ENCODE results near the gene GDAP1L1.
"Not testable (repeated sequence)": the region's sequence is repeated elsewhere in the genome, so short reads cannot be mapped to it uniquely, and the experiment has no call there.

Gene GDAP1L1

DNA sequence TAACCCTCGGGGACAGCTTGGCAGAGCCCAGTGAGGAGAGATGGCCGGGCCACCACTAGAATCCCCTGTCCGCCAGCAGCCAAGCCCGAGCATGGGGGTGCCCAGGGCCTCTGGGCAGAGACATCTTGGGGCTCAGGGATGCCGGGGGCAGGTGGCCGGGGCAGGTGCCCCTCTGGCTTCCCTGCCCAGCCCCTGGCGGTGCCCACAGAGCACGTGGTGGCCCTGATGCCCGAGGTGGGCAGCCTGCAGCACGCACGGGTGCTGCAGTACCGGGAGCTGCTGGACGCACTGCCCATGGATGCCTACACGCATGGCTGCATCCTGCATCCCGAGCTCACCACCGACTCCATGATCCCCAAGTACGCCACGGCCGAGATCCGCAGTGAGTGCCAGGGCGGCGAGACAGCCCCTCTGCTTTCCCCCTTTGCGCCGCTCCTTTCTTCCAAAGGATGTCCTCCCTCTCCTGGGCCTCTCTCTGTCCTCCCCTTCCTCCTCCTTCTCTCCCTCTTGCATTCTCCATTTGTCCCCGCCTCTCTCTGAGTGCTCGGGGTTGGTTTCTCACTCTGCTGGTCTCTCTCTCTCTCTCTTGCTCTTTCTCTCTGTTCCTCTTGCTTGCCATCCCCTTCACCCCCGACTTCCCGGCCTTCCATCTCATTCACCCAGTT lies 11.2 kb downstream of the GDAP1L1 start:
- DNase-seq: no peak

DNA sequence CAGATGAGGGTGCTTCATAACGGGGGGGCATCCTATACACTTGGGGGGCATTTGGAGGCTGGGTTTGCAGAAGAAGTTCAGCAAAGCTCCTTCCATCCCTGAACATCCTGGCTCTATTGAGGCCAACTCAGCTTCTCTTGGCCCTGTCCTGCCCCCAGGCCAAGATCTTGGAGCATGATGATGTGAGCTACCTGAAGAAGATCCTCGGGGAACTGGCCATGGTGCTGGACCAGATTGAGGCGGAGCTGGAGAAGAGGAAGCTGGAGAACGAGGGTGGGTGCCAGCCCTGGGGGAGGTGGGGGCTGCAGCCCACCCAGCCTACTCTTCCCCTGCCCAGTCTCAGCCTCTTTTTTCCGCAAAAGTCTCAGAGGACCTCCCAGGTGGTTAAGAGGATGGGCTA lies 17.2 kb downstream of the GDAP1L1 start:
- DNase-seq: no peak

- no peak for DNase-seq
Observed at GRCh38 chr20:44268802-44269201, 21.7 kb downstream of the GDAP1L1 start.

DNA sequence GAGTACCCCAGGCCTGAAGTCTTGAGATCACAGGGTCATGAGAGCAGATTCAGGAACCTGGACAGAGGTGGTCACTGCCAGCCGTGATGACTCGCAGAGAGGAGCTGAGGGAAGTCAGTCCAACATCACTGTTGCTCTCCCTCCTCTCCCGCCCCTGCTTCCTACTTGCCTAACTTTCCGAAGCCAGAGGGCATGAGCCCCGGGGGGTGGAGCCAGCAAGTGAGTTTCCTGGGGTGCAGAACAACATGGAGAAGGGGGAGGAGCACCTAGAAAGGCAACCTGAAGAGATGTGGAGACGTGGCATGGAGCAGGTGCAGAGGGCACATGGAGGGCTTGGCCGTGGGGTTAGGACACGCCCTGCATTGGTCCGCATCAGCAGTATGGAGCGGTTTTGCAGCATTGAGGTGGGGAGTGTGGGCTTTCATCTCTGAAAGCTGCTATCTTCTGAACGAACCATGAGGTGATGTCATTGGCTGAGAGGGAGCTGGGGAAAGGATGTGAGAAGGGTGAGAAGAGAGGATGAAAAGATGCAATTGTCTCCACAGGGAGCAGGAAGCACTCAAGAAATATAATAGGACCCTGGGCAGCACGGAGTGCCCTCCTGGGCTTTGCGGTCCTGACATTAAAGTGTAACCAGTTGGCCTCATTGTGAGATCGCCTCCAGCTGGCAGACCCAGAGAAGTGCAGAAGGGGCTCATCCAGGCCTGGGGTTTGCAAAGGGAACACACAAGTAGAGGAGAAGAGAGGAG lies 25.0 kb downstream of the GDAP1L1 start:
- DNase-seq: no peak

DNA sequence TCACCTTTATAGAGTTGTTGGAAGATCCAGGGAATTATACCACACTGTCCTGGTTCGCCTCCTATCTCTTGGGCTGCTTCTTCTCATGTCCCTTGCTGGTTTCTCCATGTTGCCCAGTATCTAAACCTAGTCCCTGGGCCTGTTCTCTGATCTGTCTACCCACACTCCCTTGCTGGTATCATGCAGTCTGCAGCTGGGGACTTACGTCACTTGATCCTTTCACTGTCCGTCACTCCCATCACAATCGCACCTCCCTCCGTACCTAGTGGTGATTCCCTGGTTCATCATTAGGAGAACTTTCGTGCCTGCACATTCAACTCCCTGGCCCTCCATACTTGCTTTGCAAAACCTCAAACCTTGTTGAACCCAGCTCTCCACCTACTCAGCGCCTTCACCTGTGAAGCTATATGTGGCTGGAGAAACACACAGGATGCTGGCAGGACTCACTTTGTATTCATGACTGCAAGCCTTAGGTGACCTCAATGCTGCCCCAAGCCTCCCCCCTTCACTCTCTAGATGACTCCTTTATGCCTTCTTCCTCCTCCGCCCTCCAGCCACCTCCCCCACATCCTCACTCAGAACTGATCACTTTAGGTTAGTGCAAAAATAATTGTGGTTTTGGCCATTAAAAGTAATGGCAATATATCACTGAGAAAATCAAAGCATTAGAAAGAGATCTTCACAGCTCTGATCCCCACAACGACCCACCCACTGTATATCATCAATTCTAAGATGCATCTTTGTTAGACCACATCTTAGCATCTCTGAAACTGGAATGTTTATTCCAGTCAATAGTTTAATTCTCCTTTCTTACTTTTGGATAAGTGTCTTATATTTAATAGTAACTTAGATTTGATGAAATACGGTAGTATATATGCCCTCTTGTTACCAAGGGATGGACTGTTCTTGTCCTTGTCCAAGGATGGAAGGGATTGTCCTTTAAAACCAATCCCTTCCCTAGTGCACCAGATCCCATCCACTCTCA lies 26.4 kb downstream of the GDAP1L1 start:
- no peak for DNase-seq

- no peak for DNase-seq
Observed at GRCh38 chr20:44274303-44275017, 27.4 kb downstream of the GDAP1L1 start.

GRCh38 chr20:44279228-44279627 lies 32.1 kb downstream of the GDAP1L1 start:
- DNase-seq: no peak

- DNase-seq: no peak
Observed at GRCh38 chr20:44280387-44280786, 33.3 kb downstream of the GDAP1L1 start.

DNA sequence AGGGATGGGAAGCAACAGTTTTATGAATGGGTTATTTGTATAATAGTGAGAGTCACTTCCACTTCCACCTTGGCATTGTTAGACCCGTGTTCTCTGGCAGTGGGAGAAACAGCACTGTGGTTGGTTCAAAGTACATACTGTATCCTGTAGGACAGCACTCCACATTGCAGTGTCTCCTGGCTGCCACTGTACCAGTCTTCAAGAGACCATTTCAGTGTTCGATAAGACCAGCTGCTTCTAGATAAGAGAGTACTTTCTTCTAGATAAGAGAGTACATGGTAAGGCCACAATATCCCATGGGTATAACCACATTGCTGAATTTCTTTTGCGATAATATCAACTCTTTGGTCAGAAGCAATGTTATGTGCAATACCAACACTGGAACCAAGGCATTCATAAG lies 35.1 kb downstream of the GDAP1L1 start:
- DNase-seq: no peak

DNA sequence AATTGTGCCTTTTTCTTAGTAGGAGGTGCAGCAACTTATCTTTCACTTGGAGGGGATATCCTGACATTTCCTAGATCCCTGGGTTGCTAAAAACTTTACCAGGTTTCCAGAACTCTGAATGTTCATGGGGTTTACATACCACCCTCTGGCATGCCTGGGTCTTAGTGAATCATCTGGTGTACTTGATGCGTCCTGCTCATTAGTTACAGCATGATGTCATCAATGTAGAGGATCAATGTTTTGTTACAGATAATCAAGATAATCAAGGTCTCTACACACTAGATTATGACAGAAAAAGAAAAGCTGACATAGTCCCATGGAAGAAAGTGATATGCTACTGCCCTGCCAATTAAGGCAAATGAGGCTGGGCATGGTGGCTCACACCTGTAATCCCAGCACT lies 36.9 kb downstream of the GDAP1L1 start:
- no peak for DNase-seq

GRCh38 chr20:44287272-44288097 lies 40.4 kb downstream of the GDAP1L1 start:
- DNase-seq: no peak

DNA sequence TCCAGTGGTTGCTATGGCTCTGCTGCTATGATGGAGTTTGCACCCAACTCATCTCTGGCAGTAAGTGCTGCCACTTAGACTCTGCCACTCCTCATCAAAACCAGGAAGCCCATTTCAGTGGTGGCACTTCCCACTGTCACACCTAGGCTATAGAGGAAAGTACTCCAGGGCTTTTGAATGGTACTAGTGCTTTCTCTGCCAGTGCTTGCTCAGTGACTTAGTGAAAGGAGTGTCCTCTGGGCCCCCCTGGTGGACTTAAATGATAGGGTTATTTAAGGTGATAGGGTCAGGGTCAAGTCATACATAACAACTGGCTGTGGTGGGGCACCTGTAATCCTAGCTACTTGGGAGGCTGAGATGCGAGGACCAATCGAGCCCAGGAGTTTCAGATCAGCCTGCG lies 41.1 kb downstream of the GDAP1L1 start:
- DNase-seq: no peak

- no peak for DNase-seq
Observed at GRCh38 chr20:44291754-44292153, 44.6 kb downstream of the GDAP1L1 start.

GRCh38 chr20:44296011-44296410 lies 48.9 kb downstream of the GDAP1L1 start:
- DNase-seq: no peak

- DNase-seq: no peak
Observed at GRCh38 chr20:44297721-44298120, 50.6 kb downstream of the GDAP1L1 start.

GRCh38 chr20:44299011-44299535 lies 52.0 kb downstream of the GDAP1L1 start:
- not testable (repeated sequence) for DNase-seq

DNA sequence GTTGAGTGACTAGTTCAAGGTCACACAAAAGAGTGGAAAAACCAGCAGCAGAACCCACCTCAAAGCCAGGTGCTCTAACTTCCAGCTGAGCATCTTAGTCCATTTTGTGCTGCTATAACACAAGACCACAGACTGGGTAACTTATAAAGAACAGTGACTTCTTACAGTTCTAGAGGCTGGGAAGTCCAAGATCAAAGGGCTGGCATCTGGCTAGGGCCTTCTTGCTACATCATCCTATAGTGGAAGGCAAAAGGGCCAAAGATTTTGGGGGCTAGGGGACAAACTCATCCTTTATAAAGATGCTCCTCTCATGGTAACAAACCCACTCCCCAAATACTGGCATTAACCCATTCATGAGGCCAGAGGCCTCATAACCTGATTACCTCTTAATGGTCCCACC lies 54.2 kb downstream of the GDAP1L1 start:
- no peak for DNase-seq

DNA sequence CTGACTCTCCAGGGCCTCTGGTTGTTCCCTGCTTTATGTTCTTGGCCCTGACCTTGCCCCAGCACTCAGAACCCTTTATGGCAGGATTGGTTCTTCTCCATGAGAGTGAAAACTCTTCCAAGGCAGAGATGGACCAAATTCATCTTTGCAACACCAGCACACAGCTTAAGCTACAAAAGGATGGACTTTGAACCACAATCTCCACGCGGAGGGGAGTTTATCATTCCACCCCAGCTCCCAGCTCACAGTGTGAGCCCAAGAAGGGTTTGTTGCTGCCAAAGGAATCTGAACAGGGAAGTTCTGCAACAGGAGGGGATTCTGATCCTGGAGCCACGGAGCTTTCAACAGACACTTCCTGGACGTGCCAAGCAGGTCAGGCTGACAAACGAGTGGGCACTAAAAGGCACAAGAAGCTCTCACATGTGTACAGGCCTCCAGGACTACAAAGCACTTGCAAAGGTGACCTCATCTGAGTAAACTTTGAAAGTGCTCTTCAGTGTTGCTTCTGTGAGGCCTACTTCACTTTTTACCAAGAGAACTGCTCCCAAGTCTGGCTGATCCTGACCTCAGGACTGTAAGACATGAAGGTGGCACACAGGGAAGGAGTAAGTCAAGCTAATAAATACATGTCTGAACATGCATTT lies 55.0 kb downstream of the GDAP1L1 start:
- DNase-seq: peak in 1 of 2 experiments; percentile 20

- DNase-seq: no peak
Observed at GRCh38 chr20:44302736-44303135, 55.6 kb downstream of the GDAP1L1 start.

DNA sequence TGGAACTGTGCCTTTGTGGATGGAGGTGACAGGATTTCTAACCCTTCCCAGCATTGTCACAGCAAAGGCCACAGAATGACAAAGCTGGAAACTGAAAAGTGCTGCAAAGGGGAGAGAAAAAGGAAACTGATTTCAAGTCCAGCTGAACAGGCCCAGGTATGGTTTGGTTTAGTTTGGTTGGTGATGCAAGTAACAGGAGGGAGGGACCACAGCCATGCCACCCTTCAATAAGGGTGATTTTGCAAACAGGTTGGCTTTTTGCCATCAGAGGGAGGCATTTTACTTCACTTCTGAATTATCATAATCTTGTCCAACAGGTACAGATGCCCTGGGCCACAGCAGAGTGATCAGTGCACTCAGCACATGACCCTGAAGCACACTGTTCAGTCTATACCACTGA lies 57.3 kb downstream of the GDAP1L1 start:
- no peak for DNase-seq

DNA sequence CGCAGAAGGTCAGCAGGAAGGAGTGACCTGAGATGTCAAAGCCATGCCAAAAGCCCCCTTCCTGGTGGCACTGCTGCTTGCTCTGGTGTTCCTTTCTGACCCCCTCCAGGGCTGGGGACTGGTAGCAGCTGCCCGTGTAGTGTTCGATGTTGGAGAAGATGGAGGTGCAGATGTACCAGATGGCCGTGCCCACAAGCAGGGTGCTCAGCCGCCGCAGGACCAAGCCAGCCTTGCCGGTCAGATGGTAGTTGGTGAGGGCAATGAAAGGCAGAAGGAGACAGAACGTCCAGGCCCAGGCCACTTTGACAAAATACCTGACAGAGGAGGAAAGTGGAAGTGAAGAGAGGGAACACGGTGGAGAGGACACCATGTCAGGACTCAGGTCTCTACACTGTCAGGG lies 59.8 kb downstream of the GDAP1L1 start:
- DNase-seq: no peak

All from SHP77 (cell line).